HCEC 1CT (cell line): Measurements from ENCODE around the gene UNC45B.
"Not testable (repeated sequence)": the region's sequence is repeated elsewhere in the genome, so short reads cannot be mapped to it uniquely, and the experiment has no call there.

Experiments
- DNase-seq: peaks from one replicate; pipeline ENCODE4 v3.0.0-alpha.2; 2017

UNC45B gene

GRCh38 chr17:35144840-35145239, 2.8 kb upstream of the UNC45B start:
- no peak for DNase-seq

- no peak for DNase-seq
Measured at GRCh38 chr17:35146214-35146833, 1.3 kb upstream of the UNC45B start.

DNA sequence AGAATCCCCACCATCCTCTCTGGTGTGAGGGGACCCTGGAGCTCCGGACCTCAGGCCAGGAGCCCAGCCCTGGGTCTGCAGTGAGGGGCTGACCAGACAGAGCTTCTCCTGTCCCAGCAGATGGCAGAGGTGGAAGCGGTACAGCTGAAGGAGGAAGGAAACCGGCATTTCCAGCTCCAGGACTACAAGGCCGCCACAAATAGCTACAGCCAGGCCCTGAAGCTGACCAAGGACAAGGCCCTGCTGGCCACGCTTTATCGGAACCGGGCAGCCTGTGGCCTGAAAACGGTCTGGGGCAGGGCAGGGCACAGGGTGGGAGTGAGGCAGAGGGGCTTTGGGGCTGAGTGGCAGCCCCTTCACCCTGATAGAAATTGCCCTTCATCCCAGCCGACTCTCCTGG, 527 bp downstream of the UNC45B start:
- DNase-seq, result no peak

GRCh38 chr17:35149941-35150340, 2.3 kb downstream of the UNC45B start:
- no peak for DNase-seq

GRCh38 chr17:35151080-35151479, 3.5 kb downstream of the UNC45B start:
- not testable (repeated sequence) for DNase-seq

GRCh38 chr17:35152421-35153140, 5.0 kb downstream of the UNC45B start:
- DNase-seq, result no peak

- DNase-seq, result no peak
Measured at GRCh38 chr17:35154196-35155165, 6.9 kb downstream of the UNC45B start.

- no peak for DNase-seq
Measured at GRCh38 chr17:35155246-35155645, 7.6 kb downstream of the UNC45B start.

- no peak for DNase-seq
Measured at GRCh38 chr17:35159940-35160339, 12.3 kb downstream of the UNC45B start.

- no peak for DNase-seq
Measured at GRCh38 chr17:35160354-35161201, 13.0 kb downstream of the UNC45B start.

GRCh38 chr17:35161281-35161761, 13.7 kb downstream of the UNC45B start:
- DNase-seq, result peak; percentile 9

DNA sequence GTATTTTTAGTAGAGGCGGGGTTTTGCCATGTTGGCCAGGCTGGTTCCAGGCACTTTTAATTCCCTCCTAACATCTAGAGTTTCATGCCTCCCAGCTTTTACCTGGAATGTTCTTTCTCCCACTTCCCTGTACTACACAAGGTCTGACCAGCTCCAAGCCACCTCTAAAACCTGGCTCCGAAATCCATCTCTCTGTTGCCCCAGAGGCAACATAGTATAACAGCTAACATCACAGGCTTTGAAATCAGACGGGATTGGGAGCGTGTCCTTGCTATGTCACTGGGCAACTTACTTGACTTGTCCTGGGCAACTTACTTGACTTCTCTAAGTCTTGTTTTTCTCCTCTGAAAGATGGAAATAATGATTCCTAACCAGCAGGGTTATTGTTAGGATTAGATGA, 15.1 kb downstream of the UNC45B start:
- DNase-seq, result no peak

DNA sequence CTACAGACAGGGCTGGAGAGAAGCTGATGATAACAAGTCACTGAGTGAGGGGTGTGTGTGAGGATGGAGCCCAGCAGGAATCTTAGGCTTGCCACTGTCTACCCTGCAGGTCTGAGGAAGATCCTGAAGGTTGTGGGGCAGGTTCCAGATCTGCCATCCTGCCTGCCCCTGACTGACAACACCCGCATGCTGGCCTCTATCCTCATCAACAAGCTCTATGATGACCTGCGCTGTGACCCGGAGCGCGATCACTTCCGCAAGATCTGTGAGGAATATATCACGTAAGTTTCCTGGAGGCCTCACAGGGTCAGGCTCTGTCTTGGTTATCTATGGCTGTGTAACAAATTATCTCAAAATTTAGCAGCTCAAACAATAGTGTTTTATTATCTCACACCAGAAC, 16.3 kb downstream of the UNC45B start:
- DNase-seq, result no peak

DNA sequence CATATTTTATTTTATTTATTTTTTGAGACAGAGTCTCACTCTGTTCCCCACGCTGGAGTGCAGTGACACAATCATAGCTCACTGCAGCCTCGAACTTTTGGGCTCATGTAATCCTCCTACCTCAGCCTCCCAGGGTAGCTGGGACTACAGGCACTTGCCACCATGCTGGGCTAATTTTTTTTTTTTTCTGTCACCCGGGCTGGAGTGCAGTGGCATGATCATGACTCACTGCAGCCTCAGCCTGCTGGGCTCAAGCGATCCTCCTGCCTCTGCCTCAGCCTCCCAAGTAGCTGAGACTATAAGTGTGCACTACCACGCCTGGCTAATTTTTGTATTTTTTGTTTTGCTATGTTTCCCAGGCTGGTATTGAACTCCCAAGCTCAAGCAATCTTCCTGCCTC, 17.1 kb downstream of the UNC45B start:
- no peak for DNase-seq

DNA sequence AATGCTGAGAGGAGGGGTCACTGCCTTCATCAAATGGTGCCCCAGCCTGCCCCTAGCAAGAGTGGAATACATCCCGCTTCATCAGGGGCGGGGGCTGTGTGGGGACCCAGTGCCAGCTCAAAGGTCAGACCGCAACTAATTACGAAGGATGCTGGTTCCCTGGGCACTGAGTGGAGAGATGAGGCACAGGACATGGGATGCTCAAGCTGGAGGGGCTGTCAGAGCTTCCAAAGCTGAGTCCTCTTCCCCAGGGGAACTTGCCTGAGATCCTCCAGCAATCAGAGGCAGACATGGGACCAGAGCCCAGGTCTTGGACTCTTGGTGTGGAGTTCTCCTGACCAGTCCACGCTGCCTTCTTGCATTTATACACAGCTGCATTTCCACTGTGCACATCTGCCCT, 18.9 kb downstream of the UNC45B start:
- DNase-seq, result no peak

DNA sequence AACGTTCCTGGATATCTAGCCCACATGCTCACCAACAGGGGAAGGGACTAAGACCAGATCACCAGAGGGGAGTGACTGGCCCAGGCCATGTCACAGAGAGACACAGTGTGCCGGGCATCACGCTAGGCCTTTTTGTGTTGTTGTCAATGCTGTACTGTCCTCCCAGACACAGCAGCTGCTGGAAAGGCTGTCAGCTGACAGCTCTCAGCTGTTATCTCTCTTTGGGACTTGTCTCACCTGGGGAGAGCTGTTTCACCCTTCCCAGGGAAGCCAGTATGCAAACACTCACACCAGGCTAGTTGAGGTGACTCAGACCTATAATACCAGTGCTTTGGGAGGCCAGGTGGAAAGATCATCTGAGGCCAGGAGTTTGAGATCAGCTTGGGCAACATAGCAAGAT, 19.4 kb downstream of the UNC45B start:
- DNase-seq, result no peak

GRCh38 chr17:35167666-35168065, 20.0 kb downstream of the UNC45B start:
- DNase-seq, result peak; percentile 79

GRCh38 chr17:35169835-35170363, 22.3 kb downstream of the UNC45B start:
- DNase-seq, result no peak

GRCh38 chr17:35170968-35171771, 23.6 kb downstream of the UNC45B start:
- DNase-seq, result peak; percentile 8

DNA sequence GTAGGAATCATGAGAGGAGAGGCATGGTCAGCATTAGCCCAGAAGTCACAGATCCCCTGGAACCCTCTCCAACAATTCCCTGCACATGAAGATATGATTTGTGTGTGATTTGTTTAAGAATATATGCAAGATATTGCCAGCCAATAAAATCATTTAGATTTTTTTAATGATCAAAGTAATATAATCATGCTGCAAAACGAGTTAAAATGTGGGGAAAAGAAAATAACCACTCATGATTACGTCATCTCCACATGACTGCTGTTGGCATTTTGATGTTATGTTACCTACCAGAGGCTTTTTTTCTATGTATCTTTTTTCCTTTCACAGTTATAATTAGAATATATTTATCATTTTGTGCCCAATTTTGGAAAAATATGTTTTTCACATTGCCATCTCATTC, 24.2 kb downstream of the UNC45B start:
- peak; percentile 26 for DNase-seq

DNA sequence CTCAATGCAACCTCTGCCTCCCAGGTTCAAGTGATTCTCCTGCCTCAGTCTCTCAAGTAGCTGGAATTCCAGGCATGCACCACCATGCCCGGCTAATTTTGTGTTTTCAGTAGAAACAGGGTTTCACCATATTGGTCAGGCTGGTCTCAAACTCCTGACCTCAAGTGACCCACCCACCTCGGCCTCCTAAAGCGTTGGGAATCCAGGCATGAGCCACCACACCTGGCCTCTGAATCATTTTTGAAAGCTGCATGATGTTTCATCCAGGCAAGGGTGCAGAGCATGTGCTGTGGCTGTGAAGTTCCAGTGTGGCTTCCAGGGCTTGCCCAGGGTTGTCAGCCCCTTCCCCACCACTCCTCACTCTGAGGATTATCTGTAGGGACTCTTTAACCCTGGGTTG, 24.7 kb downstream of the UNC45B start:
- DNase-seq, result not testable (repeated sequence)
